Measurements from ENCODE around the gene LRMDA. TPM values are rescaled to one million over a fixed set of nuclear protein-coding genes. Genes with fewer than 3 reads are reported as not detected.

LRMDA gene
- total RNA-seq, 1 experiment from 2014 or later, result not detected

DNA sequence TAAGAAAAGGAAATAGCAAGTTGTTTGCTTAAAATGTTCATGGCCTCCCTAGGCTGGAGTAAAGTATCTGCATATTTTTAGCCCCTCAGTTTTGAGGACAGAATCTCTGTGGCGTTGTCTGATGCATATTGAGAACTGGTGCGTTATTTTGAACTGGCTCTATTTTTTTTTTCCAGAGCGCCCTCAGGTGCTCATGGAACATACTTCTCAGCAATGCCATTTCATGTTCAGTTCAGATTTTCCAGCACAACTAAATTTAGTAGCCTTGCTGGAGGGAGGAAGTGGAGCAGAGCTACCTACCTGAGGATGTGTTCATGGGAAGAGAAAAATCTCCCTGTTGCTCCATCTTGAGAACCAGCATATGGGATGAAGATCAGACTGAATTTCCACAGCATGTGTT, 870.5 kb downstream of the LRMDA start:
- Histone ChIP-seq H3K36me3 (replicated peaks; ENCODE audit: control insufficient read depth, insufficient read depth, low read length) (no peaks in the 10 kb centered on the region), H3K27me3 (ENCODE audit: control insufficient read depth, insufficient read depth, low read length) (no peaks in the 10 kb centered on the region), H3K4me3 (ENCODE audit: insufficient read depth, low read depth, low read length) (no peak overlapping the region)
- DNase-seq, result no peak

DNA sequence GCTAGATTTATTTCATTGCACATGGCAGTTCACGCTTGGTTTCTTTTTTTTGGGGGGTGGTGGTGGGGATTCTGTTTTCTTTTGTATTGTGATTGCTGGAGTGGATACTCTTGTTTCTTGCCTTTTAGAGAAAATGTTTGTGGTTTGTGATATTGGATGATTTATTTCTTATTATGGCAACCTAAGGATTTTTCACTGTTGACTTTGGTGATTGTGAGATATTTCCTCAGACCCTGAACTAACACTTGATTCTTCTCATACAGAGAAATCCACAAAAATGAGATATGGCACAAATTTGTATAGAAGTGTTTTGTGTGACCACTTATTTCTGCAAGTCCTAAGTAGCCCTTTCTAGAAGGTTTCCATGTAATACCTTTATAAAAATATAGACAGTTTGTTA, 871.1 kb downstream of the LRMDA start:
- Histone ChIP-seq H3K36me3 (replicated peaks; ENCODE audit: control insufficient read depth, insufficient read depth, low read length) (no peaks in the 10 kb centered on the region), H3K4me3 (ENCODE audit: insufficient read depth, low read depth, low read length) (no peak overlapping the region), H3K27me3 (ENCODE audit: control insufficient read depth, insufficient read depth, low read length) (no peaks in the 10 kb centered on the region)
- DNase-seq, result no peak

DNA sequence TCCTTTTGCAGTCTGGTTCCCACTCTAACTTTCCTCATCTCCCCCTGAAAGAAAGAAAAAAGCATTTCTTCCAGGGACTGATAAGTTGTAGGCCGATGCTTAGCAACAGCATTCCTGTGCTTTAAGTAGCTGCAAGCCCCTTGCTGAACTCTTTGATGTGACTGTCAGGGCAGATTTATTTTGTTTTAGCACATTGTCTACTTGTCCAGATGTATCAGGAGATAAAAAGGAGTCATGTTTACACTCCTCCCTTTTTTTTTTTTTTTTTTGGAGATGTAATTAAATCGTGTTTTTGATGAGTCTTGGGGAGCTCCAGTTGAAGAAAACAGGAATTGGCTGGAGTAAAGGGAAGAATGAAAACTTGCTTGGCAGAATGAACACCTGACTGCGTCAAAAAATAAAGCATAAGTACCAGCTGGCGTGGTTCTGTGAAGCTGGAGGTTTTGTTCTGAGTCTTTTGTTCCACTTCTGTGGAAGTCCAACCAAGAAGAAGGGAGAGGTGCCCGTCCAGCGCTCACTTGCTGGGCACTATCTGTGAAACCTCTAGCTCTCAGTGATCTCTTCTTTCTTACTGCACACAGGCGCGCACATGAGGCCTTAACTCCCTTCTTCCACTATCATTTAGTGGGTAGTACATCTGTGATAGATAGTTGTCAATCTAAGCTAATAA, 871.7 kb downstream of the LRMDA start:
- no peak for DNase-seq
- Histone ChIP-seq H3K36me3 (replicated peaks; ENCODE audit: control insufficient read depth, insufficient read depth, low read length) (no peaks in the 10 kb centered on the region), H3K4me3 (ENCODE audit: insufficient read depth, low read depth, low read length) (no peak overlapping the region), H3K27me3 (ENCODE audit: control insufficient read depth, insufficient read depth, low read length) (no peaks in the 10 kb centered on the region)

DNA sequence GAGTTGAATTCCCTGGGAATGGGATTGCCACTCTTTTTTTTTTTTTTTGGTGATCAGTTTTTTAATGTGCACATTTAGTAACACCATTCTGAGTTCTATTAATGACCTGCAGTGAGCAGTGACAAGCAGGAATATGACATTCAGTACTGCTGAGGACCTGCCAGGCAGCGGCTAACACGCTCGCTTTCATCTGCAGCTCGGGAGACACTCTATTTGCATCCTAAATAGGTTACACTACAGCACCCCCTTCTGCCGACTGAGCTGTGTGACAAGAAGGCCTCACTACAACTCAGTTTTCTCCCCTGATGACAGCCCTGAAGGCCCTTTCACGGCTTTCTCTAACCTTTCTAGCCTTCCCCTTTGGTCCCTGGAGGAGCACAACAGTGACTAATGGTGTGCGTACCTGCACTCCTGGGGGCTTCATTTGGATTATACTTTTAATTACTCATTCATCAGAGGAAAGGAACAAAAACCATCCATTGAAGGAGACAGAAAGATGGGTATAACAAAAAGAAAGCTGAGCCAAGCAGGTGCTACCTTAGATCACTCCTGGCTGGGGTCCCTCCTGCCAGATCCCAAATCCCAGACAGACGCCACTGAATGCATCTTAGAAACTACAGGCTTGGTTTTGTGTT, 872.4 kb downstream of the LRMDA start:
- Histone ChIP-seq H3K4me3 (ENCODE audit: insufficient read depth, low read depth, low read length) (no peak overlapping the region), H3K36me3 (replicated peaks; ENCODE audit: control insufficient read depth, insufficient read depth, low read length) (no peaks in the 10 kb centered on the region), H3K27me3 (ENCODE audit: control insufficient read depth, insufficient read depth, low read length) (no peaks in the 10 kb centered on the region)
- peak; percentile 56 for DNase-seq

DNA sequence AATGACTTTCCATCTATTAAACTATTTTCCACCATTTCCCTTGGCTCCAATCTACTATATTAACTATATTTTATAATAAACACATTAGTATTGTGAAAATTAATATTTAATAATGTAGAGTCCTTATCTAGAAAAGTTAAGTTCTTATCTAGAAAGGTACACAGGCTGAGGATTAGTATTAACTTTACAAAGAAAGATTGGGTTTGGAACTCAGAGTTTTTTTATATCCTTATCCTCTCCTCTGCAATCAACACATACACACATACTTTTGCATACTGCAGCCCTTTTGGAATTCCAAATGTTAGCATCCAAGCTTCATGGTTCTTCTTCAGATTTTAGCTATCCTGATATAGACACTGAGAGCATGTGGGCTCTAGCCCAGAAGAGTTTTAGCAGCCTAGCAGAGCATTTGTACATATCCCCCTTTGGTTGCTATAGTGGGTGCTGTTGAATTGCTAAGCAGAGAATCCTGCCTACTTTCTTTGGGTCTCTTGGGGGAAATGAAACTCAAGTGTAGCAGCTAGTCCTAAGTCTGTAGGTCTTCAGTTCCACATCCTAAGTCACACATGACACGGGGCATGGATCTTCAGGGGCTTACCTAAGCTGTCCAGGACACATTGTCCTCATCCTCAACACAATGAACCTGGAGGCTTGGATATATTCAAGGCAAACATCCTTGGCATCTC, 874.6 kb downstream of the LRMDA start:
- Histone ChIP-seq H3K4me3 (ENCODE audit: insufficient read depth, low read depth, low read length) (no peak overlapping the region), H3K27me3 (ENCODE audit: control insufficient read depth, insufficient read depth, low read length) (no peaks in the 10 kb centered on the region), H3K36me3 (replicated peaks; ENCODE audit: control insufficient read depth, insufficient read depth, low read length) (no peaks in the 10 kb centered on the region)
- no peak for DNase-seq

DNA sequence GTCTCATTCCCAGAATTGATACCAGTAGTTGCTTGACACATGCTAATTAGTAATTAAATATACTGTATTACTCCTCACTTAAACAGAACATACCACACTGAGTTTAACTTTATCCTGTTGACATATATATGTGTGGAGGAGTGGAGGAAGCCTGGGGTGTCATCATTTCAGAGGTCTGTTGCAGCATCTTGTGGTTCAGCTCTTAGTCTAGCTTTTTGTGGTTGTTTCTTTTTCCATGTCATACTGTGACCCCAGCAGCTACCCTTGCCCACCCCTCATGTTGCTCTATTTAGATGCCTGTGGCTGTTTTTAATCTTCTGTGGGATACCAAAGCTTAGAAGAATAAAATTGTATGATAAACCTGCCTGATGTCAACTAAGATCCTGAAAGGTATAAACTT, 875.4 kb downstream of the LRMDA start:
- no peak for DNase-seq
- Histone ChIP-seq H3K36me3 (replicated peaks; ENCODE audit: control insufficient read depth, insufficient read depth, low read length) (no peaks in the 10 kb centered on the region), H3K4me3 (ENCODE audit: insufficient read depth, low read depth, low read length) (no peak overlapping the region), H3K27me3 (ENCODE audit: control insufficient read depth, insufficient read depth, low read length) (no peaks in the 10 kb centered on the region)

DNA sequence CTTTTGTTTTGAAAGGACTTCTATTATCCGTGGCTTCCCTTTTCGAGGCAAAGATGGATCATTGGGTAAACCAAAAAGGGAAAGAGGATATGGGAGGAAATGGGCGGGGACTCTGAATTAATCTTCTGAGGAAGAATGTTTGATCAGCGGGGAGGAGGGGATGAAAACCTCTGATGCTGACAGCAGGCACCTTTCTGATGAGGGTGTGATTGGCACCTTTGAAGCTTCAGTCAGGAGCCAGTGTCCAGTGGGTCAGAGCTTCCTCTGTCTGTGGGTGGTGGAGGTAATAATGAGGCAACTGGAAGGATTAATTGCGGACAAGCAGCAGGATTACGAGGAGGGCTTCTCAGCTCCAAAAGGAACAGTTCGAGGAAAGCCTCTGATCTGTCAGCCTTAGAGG, 877.6 kb downstream of the LRMDA start:
- Histone ChIP-seq H3K36me3 (replicated peaks; ENCODE audit: control insufficient read depth, insufficient read depth, low read length) (no peaks in the 10 kb centered on the region), H3K4me3 (ENCODE audit: insufficient read depth, low read depth, low read length) (no peak overlapping the region), H3K27me3 (ENCODE audit: control insufficient read depth, insufficient read depth, low read length) (no peaks in the 10 kb centered on the region)
- DNase-seq, result no peak

DNA sequence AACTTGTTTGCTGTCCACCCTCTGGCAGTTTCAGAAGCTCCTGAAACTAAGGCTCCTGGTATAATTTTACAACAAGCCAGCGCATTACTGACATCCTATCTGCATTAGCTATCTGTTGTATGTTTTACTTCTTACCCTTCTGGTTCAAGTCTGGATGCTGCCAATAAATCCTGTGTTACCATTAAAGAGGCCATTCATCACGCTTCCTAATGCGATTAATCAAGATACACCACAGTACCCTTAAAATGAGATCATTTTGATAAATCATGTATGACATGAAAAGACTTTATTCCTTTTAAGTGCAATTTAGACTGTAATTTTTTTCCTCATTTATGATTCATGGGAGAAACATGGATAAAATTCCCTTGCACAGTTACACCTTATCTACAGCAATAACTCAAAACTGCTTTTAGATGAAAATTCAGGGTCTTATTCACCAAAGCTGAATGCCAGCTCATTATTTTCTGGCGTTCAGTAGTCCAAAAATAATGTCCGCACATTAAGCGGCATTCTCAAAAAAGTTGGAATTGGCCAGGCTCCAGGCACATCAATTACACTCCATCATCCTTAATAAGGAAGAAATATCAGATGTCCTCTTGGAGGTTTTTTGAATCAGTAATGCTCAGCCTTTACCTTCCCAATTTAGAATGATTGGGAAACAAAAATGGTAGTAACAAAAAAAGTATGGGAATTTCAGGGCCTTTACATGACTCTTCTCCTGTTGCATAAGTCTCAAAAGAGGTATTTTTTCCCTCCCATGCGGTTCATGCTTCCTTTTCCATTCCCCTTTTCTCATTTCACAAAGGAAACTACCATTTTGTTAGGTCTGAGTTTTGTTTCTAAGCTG, 878.5 kb downstream of the LRMDA start:
- Histone ChIP-seq H3K27me3 (ENCODE audit: control insufficient read depth, insufficient read depth, low read length) (no peaks in the 10 kb centered on the region), H3K4me3 (ENCODE audit: insufficient read depth, low read depth, low read length) (no peak overlapping the region)
- no peak for DNase-seq

DNA sequence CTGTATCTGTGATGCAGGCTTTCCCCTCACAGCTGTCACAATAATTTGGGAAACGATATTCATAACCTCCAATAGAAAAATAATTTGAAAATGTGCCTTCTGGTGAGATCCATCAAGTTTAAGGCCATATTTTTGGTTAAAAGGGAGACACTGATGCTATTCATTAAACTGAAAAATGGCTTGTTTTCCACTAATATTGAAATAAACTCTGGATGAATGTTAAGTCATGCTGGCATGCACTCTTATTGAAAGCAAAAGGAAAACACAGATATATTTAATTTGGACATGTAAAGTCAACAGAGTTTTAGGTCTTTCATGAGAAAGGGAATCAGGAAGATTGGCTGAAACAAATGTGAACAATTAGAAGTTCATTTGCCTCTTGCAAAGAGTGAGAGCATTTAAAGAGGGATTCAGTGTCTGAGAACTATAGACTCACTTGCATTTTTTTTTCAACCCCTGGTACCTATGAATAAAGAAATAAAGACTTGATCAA, 879.2 kb downstream of the LRMDA start:
- DNase-seq, result no peak
- Histone ChIP-seq H3K27me3 (ENCODE audit: control insufficient read depth, insufficient read depth, low read length) (no peaks in the 10 kb centered on the region), H3K36me3 (replicated peaks; ENCODE audit: control insufficient read depth, insufficient read depth, low read length) (no peaks in the 10 kb centered on the region), H3K4me3 (ENCODE audit: insufficient read depth, low read depth, low read length) (no peak overlapping the region)

More for the DNA sequence above, 878.5 kb downstream of the LRMDA start:
- H3K36me3 ChIP-seq (replicated peaks; ENCODE audit: control insufficient read depth, insufficient read depth, low read length), result no peaks in the 10 kb centered on the region

DNA sequence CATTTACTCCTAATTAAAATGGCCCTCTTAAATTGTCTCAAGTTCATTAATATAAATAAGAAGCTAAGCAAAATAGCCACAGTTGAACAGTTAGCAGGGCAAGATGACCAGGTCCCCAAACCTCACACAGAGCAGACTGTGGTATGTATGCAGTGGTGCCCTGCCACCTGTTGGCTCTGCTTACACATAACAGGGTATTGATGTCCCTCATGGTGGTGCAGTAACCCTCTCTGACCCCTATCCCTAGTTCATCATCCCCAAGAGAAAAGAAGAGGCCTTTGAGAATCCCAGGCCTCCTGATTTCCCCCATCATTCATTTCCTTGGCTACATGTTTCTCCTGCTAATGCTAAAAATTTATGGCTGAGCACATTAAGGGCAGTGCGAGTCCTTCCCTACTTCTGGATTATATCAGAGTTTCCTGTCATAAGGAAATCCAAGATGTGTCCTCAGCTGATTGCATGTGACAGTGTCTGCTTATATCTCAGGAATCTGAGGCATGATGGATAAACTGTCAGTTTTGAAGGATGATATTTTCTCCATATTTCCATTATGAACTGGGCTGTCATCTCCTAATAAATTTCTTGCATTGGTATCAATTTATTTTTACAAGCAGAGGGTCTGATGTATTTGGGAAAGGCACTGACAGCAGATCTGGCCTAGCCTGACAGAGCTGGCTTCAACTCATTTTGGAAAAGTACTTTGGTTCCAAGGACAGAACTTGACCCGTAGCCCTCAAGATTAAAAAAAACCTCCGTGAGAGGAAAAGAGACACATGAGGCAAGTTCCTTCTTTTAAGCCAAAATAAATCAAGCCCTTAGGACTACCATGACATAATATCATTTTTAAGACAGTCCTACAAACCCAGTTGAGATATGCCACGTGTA, 880.6 kb downstream of the LRMDA start:
- no peak overlapping the region for H3K4me3 ChIP-seq (ENCODE audit: insufficient read depth, low read depth, low read length)
- DNase-seq, result peak; percentile 75
- H3K36me3 ChIP-seq (replicated peaks; ENCODE audit: control insufficient read depth, insufficient read depth, low read length), result no peaks in the 10 kb centered on the region
- no peaks in the 10 kb centered on the region for H3K27me3 ChIP-seq (ENCODE audit: control insufficient read depth, insufficient read depth, low read length)

DNA sequence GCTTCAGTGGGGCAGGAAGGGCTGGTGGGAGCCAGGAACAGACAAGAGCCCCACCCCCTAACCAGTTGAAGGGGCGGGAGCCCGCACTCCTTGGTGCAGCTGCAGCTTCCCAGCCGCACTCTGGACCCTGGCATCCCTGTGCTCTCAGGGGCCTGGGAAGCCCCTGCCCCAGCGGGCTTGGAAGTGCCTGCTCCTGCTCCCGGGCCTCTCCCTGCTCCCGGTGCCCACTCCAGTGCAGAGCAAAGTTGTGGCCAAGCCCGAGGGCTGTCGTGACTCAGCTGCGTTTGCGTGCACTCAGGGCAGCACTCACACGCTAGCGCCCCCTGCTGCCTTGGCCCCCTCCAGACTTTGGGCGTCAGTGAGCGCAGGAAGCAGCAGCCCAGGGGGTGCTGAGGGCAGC, 883.8 kb downstream of the LRMDA start:
- DNase-seq, result peak; percentile 43
- Histone ChIP-seq H3K36me3 (replicated peaks; ENCODE audit: control insufficient read depth, insufficient read depth, low read length) (no peaks in the 10 kb centered on the region), H3K4me3 (ENCODE audit: insufficient read depth, low read depth, low read length) (no peak overlapping the region; the same call in 1 of the 2 replicates), H3K27me3 (ENCODE audit: control insufficient read depth, insufficient read depth, low read length) (no peaks in the 10 kb centered on the region)

DNA sequence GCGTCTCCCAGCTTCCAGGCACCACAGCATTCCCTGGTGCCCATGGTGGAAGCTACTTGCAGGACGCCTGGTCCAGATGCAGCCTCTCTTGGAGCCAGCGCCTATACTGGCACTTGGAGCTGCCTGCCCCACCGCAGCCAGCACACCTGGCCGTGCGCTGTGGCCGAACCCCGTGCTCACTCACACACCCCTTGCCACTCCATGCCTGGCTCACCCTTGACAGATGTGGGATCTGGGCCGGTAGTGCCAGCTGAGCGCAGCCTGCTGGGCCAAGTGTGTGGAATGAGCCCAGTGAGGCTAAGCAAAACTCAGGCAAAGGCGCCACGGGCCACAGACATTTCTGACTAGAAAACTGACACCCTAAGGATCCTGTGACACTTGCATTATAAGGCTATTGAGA, 884.8 kb downstream of the LRMDA start:
- Histone ChIP-seq H3K36me3 (replicated peaks; ENCODE audit: control insufficient read depth, insufficient read depth, low read length) (no peaks in the 10 kb centered on the region), H3K27me3 (ENCODE audit: control insufficient read depth, insufficient read depth, low read length) (no peaks in the 10 kb centered on the region), H3K4me3 (ENCODE audit: insufficient read depth, low read depth, low read length) (no peak overlapping the region)
- peak; percentile 19 for DNase-seq

DNA sequence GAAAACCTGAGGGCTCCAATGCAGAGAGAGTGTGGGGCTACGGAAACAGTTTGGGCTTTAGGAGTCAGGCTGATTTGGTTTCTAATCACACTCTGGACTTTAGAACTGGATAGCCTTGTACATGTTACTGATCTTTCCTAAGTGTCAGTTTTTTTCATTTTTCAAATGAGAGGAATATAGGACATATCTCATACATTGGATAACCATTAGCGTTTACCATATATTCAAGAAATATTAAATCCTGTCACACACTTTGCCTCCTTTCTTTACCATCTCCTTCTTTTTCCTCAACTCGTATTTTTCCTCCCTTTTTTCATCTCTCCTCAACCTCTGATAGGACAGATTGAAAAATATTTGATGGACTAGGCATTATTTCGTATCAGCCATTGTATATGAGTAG, 885.7 kb downstream of the LRMDA start:
- H3K27me3 ChIP-seq (ENCODE audit: control insufficient read depth, insufficient read depth, low read length), result no peaks in the 10 kb centered on the region
- no peaks in the 10 kb centered on the region for H3K36me3 ChIP-seq (replicated peaks; ENCODE audit: control insufficient read depth, insufficient read depth, low read length)
- DNase-seq, result no peak
- H3K4me3 ChIP-seq (ENCODE audit: insufficient read depth, low read depth, low read length), result no peak overlapping the region

DNA sequence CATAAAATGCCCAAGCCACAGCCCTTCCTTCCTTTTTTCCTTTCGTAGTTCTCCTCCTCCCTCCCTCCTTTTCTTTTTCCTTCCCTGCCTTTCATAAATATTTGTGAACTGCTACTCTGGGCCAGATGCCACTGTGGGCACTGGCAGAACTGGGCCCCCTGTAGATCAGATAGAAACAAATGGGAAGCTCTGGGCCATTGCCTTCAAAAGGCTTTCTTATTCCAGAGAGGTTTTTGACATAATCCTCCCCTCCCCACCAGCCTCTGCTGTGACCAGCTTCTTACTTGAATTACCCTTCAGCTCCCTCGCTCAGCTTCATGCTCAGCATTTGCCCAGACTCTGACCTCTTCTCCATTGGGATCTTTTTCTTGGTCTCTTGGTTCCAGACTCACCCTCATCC, 886.8 kb downstream of the LRMDA start:
- no peaks in the 10 kb centered on the region for H3K27me3 ChIP-seq (ENCODE audit: control insufficient read depth, insufficient read depth, low read length)
- no peaks in the 10 kb centered on the region for H3K36me3 ChIP-seq (replicated peaks; ENCODE audit: control insufficient read depth, insufficient read depth, low read length)
- no peak overlapping the region for H3K4me3 ChIP-seq (ENCODE audit: insufficient read depth, low read depth, low read length)
- DNase-seq, result peak; percentile 14

Measured in H7 (cell line).